NCI-H1105 treated with DMSO at 0.1 percent for 48 hours (cell line): Measurements from ENCODE around the gene B4GAT1.
A peak's percentile ranks its signal among the peaks of the same experiment; 100 is the strongest.
"Not testable (repeated sequence)": the region's sequence is repeated elsewhere in the genome, so short reads cannot be mapped to it uniquely, and the experiment has no call there.

Experiments
- DNase-seq: peaks from one replicate; lab custom pipeline; 2025; lab: John Stamatoyannopoulos, UW

Gene B4GAT1

DNA sequence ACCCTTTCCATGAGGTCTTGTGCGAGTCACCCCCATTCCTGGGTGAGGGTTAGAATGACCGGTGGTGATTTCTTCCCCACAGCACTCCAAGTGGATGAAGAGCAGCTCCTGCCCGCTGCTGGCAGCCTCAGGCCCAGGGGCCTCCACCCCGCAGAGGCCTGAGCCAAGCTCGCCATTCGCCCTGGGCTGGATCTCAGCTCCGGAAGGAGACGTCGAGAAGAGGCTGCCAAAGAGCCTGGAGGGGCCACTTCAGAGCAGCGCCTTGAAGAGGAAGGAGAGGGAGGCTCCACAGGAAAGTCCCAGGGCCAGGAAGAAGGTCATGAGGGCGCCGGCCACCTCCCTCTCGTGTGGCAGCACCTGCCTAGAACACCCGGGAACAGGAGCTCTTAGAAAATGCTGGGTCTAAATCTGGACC, 15.8 kb upstream of the B4GAT1 start:
- no peak for DNase-seq

- DNase-seq, result no peak
Observed at GRCh38 chr11:66362481-66363147, 15.2 kb upstream of the B4GAT1 start.

DNA sequence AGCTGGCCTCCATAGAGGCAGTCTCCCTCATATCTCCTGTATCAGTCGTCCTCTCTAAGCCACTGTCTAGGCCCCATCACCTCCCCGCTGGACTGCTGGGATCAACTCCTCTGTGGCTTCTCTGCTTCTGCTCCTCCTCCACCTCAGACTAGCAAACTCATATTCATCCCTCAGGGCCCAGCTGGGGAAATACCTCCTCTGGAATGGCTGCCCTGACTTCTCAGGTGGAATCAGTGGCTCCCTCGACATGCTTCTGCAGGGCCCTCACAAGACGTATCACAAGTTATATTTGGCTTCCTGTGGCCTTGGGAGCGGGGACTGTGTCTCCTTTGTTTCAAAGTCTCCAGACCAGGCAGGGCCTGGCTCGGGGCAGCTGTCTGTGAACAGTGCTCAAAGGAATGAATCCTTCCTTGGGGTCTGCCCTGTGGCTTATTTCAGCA, 14.1 kb upstream of the B4GAT1 start:
- DNase-seq, result no peak

DNA sequence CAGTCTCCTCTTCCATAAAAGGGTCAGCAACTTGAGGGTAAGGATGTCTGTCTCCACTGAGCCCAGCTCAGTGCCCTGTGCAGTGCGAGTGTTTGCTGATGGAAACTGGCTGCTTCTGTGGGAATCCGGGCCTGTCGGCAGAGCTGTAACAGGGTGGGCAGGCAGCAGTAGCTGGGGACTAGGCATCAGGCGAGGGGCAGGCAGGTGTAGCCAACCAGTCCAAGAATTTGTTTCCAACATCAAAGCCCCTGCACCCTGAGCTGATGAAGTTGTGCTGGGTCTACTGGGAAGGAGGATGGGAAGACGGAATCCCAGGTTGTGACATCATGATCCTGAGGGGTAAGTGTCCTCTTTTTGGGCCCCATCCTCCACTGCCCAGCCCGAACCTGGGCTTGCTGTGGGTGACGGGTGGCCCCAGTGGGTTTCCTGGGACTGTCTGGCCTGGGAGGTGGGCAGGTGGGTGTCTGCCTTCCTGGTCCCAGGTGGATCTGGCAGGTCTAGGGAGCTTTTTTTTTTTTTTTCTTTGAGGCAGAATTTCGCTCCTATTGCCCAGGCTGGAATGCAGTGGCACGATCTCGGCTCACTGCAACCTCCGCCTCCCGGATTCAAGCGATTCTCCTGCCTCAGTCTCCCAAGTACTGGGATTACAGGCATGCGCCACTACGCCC, 13.1 kb upstream of the B4GAT1 start:
- DNase-seq, result no peak

GRCh38 chr11:66359662-66360087, 12.2 kb upstream of the B4GAT1 start:
- DNase-seq, result no peak

DNA sequence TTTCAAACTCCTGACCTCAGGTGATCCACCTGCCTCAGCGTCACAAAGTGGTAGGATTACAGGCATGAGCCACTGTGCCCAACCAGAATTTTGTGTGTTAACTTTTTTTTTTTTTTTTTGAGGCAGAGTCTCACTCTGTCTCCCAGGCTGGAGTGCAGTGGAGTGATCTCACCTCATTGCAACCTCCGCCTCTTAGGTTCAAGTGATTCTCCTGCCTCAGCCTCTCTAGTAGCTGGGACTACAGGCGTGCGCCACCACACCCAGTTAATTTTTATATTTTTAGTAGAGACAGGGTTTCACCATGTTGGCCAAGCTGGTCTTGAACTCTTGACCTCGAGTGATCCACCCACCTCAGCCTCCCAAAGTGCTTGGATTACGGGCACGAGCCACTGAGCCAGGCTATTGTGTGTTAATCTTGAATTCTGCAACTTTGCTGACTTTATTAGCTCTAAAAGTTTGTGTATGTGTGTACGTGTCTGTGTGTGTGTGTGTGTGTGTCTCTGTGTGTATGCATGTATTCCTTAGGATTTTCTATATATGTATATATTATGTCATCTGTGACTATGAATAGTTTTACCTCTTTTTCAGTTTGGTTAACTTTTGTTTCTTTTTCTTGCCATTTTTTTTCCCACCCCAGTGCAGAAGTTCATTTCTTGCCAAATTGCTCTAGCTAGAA, 3.3 kb upstream of the B4GAT1 start:
- DNase-seq, result not testable (repeated sequence)

GRCh38 chr11:66349084-66349386, 1.6 kb upstream of the B4GAT1 start:
- no peak for DNase-seq

- DNase-seq, result no peak
Observed at GRCh38 chr11:66346476-66347424, 679 bp downstream of the B4GAT1 start.

GRCh38 chr11:66345316-66345649, 2.1 kb downstream of the B4GAT1 start:
- DNase-seq, result no peak

DNA sequence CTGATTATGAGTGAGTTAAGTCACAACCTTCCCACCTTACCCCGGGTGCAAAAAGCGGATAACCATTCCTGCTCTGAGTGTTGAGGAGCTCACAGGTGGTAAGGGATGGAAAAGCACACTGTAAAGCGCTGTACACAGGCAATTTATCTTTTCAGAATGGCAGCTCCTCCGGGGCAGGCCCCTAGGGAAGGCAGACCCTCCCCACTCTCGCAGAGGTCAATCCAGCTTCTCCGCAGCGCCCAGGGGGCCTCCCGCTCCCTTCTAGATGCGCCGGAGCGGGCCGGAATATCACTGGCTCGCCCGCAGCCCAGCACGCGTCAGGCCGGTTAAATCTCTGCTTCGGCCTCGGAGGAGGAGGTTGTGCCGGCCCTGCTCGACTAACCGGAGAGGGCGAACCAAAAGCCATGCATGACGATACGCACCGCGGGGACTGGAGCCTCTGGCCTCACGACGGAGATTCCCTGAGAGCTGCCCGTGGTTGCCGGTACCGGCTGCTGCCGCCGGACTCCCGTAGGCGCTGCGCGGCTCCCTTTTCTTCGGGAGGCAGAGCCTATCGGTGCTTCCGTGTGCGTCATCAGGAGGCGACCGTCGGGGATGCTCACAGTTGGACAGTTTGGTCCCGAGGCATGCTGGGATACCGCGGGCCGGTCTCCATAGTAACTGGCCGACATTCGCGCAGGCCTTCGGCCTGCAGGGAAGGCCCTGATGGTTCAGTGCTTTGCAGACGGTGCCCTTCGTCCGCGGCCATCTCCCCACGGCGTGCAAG, 2.7 kb downstream of the B4GAT1 start, which contains the start of gene BRMS1:
BRMS1 (minus strand) TSS at position 555 of the 766 bp plus-strand sequence. CDS start 2,870 bp downstream, outside the sequence.
- DNase-seq, result peak; percentile 95

GRCh38 chr11:66343176-66343575, 4.3 kb downstream of the B4GAT1 start:
- DNase-seq, result no peak

DNA sequence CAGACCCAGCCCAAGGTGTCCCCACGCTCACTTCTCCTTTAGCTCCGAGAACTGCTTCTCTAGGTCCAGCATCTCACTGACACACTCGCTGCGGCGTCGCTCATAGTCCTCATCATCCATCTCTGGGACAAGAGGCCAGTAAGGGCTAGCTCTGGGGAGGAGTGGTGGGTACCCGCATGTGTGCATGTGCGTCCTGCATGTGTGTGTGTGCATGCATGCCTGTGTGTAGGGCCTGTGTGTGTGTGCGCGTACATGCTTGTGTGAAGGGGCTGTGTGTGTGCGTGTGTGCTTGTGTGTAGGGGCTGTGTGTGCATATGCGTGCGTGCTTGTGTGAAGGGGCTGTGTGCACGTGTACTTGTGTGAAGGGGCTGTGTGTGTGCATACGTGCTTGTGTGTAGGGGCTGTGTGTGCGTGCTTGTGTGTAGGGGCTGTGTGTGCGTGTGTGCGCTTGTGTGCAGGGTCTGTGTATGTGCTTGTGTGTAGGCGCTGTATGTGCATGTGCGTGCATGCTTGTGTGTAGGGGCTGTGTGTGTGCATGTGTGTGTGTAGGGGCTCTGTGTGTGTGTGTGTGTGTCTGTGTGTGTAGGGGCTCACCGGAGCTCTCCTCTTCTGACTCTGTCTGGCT, 5.8 kb downstream of the B4GAT1 start:
- no peak for DNase-seq

GRCh38 chr11:66340596-66341501, 6.6 kb downstream of the B4GAT1 start:
- DNase-seq, result no peak

DNA sequence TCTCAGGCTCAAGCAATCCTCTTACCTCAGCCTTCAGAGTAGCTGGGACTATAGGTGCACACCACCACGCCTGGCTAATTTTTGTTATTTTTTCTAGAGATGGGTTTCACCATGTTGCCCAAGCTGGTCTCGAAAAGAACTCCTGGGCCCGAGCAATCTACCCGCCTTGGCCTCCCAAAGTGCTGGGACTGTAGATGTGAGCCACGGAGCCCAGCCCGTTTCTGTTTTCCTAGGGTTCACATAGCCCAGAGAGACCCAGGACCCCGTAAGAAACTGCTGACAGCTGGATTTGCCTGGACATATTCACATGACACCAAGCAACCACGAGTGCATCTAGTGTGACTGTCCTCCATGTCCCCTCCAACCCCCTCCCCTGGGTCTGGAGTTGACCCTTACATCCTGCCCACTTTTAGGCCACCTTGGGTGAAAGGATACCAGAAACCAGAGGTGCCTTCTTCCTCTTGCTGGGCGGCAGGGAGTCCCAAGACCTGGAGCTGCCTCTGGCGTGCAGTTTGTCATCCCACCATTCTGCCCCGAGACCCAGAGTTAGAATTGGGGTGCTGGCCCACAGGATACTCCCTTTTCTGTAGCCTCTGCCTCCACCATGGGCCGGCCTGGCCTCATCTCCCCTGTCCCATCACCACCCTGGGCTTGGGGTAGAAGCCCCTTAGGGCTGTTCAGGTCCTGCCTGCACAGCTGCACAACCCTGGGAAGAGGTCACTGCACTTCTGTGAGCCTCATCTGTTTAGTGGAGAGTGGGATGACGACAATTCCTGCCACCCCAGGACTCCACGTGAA, 7.5 kb downstream of the B4GAT1 start:
- no peak for DNase-seq

DNA sequence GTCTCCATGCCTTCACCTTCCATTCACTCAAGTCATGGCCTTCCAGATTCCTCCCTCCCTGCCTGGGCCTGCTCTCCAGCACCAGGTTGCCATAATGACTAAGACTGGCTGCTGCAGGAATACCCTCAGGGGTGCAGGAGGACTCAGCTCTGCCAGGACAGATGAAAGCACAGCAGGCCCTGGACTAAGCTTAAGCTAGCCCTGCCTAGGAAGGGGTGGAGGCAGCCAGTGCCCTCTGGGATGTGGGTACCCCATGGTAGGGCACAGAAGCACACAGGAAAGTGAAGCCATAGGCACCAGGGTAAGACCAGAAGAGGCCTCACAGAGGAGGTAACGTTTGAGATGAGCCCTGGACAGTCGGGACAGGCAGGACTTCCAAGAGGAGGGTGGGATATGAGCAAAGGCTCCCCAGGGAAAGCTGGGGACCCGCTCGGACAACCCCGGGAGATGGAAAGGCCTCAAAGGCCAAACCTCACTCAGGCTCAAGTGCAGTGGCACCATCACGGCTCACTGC, 8.2 kb downstream of the B4GAT1 start:
- DNase-seq, result no peak

DNA sequence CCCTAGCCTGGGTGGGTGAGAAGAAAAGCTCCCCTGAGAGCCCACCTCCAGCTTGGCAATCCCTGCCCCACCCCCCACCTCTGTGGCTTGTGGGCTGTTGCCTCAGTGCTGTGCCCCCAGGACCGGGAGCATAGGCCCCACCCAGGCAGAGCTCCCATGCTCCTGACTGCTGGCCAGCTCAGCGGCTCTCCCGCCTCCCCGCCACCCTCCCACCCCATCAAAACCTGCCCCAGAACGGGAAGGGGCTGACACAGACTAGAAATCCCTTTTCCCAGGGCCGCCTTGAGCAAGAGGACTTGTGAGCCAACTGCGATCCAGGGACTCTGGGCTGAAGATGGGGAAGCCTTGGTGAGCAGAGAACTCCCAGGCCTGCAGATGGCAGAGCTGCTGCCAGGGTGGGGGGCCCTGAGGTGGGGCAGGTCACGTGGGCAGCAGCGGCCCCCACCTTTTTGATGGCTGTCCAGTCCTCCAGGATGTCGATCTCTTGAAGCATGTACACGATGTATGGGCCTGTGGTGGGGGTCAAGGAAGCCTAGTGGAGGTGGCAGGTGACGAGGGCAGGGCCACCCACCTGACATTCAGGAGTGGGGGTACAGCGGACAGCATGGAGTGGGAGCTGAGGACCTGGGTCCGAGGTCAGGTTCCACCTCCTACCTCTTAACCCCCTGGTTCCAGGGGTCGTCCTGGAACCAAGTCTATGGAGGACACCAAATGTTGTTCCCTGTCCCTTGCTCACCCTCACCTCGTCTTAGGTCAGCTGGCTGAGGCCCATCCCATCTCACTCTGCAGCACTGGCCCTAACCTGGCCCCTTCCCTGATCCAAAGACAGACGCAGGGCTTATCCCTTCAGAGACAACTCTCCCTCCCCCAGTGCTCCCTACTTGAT, 8.9 kb downstream of the B4GAT1 start:
- no peak for DNase-seq

DNA sequence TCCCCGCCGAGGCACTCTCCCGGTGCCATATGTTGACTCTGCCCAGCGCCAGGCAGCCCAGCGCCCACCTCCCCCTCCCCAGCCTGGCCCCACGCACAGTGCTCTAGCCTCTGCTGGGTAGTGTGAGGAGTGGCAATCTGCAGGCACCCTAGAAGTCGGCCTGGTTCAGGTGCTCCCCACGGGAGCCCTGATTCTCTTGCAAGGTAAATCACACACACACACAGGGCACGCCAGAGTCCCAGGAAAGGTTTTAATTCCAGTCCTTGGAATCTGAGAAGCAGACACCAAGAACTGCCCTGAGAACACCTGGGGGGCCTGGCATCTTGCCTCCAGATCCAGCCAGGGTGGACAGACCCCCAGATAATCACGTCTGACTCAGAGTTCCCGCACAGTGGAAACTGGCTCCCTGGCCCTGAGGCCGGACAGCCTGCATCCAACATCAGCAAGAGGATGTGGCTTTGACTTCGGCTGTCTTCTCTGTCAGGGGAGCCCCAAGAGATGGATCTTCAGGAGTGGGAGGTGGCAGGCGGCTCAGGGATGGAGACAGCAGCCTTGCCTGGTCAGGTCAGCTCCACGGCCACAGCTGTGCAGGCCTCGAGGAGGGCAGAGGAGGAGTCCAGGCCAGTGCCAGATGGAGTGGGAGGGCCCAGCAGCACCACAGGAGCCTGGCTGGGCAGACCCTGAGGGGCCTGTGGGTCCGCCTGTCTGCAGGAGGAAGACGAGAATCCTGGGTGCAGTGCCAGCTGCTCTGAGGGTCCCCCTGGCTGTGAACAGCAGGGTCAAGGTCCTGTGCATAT, 10.1 kb downstream of the B4GAT1 start:
- DNase-seq, result no peak
